GM21717 (cell line): ENCODE measurements around the gene PLEKHG3.

Source experiments
- ATAC-seq: cut with Tn5 transposase; IDR thresholded peaks from one replicate; pipeline ENCODE4 v1.9.1; 2021; ENCODE audit warnings: mild to moderate bottlenecking, moderate library complexity; ENCODE audit not compliant: unreplicated experiment

PLEKHG3 gene

GRCh38 chr14:64777461-64777860, 73.2 kb downstream of the PLEKHG3 start:
- no peak for ATAC-seq

GRCh38 chr14:64778104-64778754, 74.0 kb downstream of the PLEKHG3 start:
- ATAC-seq = no peak

- ATAC-seq = no peak
These were observed 75.2 kb downstream of the PLEKHG3 start for GRCh38 chr14:64779472-64779871.

GRCh38 chr14:64782196-64782595, 78.0 kb downstream of the PLEKHG3 start:
- ATAC-seq = no peak

- ATAC-seq = no peak
These were observed 79.8 kb downstream of the PLEKHG3 start for GRCh38 chr14:64784006-64784405.

GRCh38 chr14:64786296-64787149, 82.3 kb downstream of the PLEKHG3 start:
- ATAC-seq = no peak

GRCh38 chr14:64787619-64788018, 83.4 kb downstream of the PLEKHG3 start:
- ATAC-seq = no peak

GRCh38 chr14:64788706-64789105, 84.5 kb downstream of the PLEKHG3 start:
- ATAC-seq = no peak

- ATAC-seq = no peak
These were observed 85.5 kb downstream of the PLEKHG3 start for GRCh38 chr14:64789696-64790095.

- ATAC-seq = no peak
These were observed 86.3 kb downstream of the PLEKHG3 start for GRCh38 chr14:64790478-64790877.

GRCh38 chr14:64792231-64792630, 88.0 kb downstream of the PLEKHG3 start:
- no peak for ATAC-seq

- ATAC-seq = no peak
These were observed 88.8 kb downstream of the PLEKHG3 start for GRCh38 chr14:64792871-64793560.

GRCh38 chr14:64795211-64795610, 91.0 kb downstream of the PLEKHG3 start:
- ATAC-seq = no peak

GRCh38 chr14:64795921-64796320, 91.7 kb downstream of the PLEKHG3 start:
- ATAC-seq = no peak

GRCh38 chr14:64796369-64796768, 92.1 kb downstream of the PLEKHG3 start:
- ATAC-seq = no peak

GRCh38 chr14:64799555-64799954, 95.3 kb downstream of the PLEKHG3 start:
- ATAC-seq = no peak
